Measurements from ENCODE around the gene TOP2A. TPM values are rescaled to one million over a fixed set of nuclear protein-coding genes. Genes with fewer than 3 reads are reported as not detected.
A peak's percentile ranks its signal among the peaks of the same experiment; 100 is the strongest.

The TOP2A gene
- total and polyA plus RNA-seq, 9 of the 15 experiments (the other 6 are each of a cell fraction or from before 2014, with no cell fraction given) = 133 to 347 (median 259) TPM

GRCh38 chr17:40340880-40341807 is 76.6 kb downstream of the TOP2A start (continued):
- TF ChIP-seq REST (IDR thresholded peaks at IDR 0.05; ENCODE audit: borderline replicate concordance) = peak; percentile 68
- TF ChIP-seq REST (CRISPR knock-in tag; IDR thresholded peaks at IDR 0.05; ENCODE audit: low read depth) = no peak
- TF ChIP-seq YY1 (IDR thresholded peaks at IDR 0.05; ENCODE audit: borderline replicate concordance in 1 of 3, control insufficient read depth in 1 of 3, extremely low read depth in 1 of 3, insufficient read depth in 3 of 3, insufficient read length in 1 of 3, insufficient replicate concordance in 2 of 3, low read depth in 1 of 3, low read length in 2 of 3) = peak in 1 of 3 experiments; percentile 6
- no peak for TF ChIP-seq ZNF24 (IDR thresholded peaks at IDR 0.05)
- peak; percentile 84 for TF ChIP-seq HMGN3 (IDR thresholded peaks at IDR 0.05; ENCODE audit: borderline replicate concordance, extremely low read depth, insufficient read length, low read depth, low read length)
- TF ChIP-seq CEBPG (CRISPR knock-in tag; IDR thresholded peaks at IDR 0.05) = no peak
- 0 out of 4 replicates have a peak, but pooled peaks of 1 of the 2 experiments have one; percentile 11 for TF ChIP-seq CEBPG (tag; conservative IDR thresholded peaks at IDR 0.05 in 1 of 2, IDR thresholded peaks at IDR 0.05 in 1 of 2)
- no peak for TF ChIP-seq IRF9 (tag; IDR thresholded peaks at IDR 0.05)
- peak; percentile 68; the same call in 1 of the 2 replicates for TF ChIP-seq KAT7 (CRISPR knock-in tag; IDR thresholded peaks at IDR 0.05; ENCODE audit: borderline replicate concordance)
- peak; percentile 51; the same call in 1 of the 2 replicates for TF ChIP-seq NBN (IDR thresholded peaks at IDR 0.05; ENCODE audit: low read depth)
- TF ChIP-seq ZNF707 (CRISPR knock-in tag; conservative IDR thresholded peaks at IDR 0.05) = no peak
- no peak for TF ChIP-seq ESRRB (CRISPR knock-in tag; IDR thresholded peaks at IDR 0.05; ENCODE audit: borderline replicate concordance)
- no peak for TF ChIP-seq HMG20B (CRISPR knock-in tag; IDR thresholded peaks at IDR 0.05)
- TF ChIP-seq RNF2 (IDR thresholded peaks at IDR 0.05) = no peak
- no peak for TF ChIP-seq TGIF2 (CRISPR knock-in tag; IDR thresholded peaks at IDR 0.05)
